Spleen (tissue), 7 donors: ENCODE measurements around the gene EZH1.

Experiments used
- POLR2A ChIP-seq, 3 donors: fragments of 450-650 bp; IDR thresholded peaks; one replicate each; pipeline ENCODE4 v1.5.1; 2017; ENCODE audit warnings: antibody characterized with exemption in 3 of 3, mild to moderate bottlenecking in 1 of 3
- POLR2AphosphoS5 ChIP-seq, 3 donors: sonication (generic); formaldehyde crosslinking; IDR thresholded peaks; one replicate each; pipeline ENCODE4 v1.5.1; 2017; ENCODE audit warnings: antibody characterized with exemption in 3 of 3
- TF ChIP-seq, protein P1 (sequence below), 11 experiments: fragments of 200-600 bp in 7 of 11; fragments of 450-650 bp in 4 of 11; sonication (generic) in 4 of 11; IDR thresholded peaks in 8 of 11; conservative IDR thresholded peaks in 3 of 11; 1 replicate in 7 of 11; 2 replicates in 4 of 11; pipeline versions ENCODE4 v1.4.0 to v1.8.0; 2016 to 2021; ENCODE audit warnings: antibody characterized with exemption in 11 of 11, inconsistent platforms in 4 of 11, mild to moderate bottlenecking in 1 of 11
- donor health status: DM: no; HTN: no; CAD: no; lungs with moderate emphysema.
- donor health status: DM: no; HTN: no; CAD: no.
- donor health status: DM: no; HTN: no; CAD: no.

DNA sequence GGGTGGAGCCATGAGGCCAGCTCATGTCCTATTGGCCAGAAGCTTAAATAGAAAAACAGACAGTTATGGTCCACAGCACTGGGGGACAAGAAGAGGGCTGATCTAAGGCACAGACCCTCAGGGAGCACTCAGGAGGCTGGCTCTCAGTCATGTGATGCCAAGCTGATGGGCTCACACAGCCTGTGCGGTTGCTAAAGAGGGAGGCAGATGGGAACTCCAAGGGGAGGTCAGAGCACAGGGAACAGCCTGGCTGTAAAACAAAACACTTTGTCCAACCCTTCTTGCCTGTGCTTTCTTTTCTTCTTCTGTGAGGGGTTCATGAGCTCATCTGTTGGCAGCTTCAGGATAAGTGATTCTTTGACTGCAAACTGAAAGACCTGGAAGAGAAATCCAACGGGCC lies 35.3 kb downstream of the EZH1 start:
- no peak for TF ChIP-seq POLR2AphosphoS5 (IDR thresholded peaks at IDR 0.05)
- no peak for TF ChIP-seq POLR2A (IDR thresholded peaks at IDR 0.05)
- TF ChIP-seq, protein P1, sequence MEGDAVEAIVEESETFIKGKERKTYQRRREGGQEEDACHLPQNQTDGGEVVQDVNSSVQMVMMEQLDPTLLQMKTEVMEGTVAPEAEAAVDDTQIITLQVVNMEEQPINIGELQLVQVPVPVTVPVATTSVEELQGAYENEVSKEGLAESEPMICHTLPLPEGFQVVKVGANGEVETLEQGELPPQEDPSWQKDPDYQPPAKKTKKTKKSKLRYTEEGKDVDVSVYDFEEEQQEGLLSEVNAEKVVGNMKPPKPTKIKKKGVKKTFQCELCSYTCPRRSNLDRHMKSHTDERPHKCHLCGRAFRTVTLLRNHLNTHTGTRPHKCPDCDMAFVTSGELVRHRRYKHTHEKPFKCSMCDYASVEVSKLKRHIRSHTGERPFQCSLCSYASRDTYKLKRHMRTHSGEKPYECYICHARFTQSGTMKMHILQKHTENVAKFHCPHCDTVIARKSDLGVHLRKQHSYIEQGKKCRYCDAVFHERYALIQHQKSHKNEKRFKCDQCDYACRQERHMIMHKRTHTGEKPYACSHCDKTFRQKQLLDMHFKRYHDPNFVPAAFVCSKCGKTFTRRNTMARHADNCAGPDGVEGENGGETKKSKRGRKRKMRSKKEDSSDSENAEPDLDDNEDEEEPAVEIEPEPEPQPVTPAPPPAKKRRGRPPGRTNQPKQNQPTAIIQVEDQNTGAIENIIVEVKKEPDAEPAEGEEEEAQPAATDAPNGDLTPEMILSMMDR (IDR thresholded peaks at IDR 0.05 in 8 of 11, conservative IDR thresholded peaks at IDR 0.05 in 3 of 11): no peak
